Hematopoietic multipotent progenitor cell treated with erythropoietin and hydrocortisone succinate and interleukin-3 and kit ligand, for 17 days (in vitro differentiated cells): Measurements from ENCODE around the gene TFDP1.
A peak's percentile ranks its signal among the peaks of the same experiment; 100 is the strongest.
"Not testable (repeated sequence)": the region's sequence is repeated elsewhere in the genome, so short reads cannot be mapped to it uniquely, and the experiment has no call there.

Experiments used
- DNase-seq: peaks from one replicate; pipeline ENCODE4 v3.0.0-alpha.2; 2015; ENCODE audit warnings: low spot score

The TFDP1 gene

DNA sequence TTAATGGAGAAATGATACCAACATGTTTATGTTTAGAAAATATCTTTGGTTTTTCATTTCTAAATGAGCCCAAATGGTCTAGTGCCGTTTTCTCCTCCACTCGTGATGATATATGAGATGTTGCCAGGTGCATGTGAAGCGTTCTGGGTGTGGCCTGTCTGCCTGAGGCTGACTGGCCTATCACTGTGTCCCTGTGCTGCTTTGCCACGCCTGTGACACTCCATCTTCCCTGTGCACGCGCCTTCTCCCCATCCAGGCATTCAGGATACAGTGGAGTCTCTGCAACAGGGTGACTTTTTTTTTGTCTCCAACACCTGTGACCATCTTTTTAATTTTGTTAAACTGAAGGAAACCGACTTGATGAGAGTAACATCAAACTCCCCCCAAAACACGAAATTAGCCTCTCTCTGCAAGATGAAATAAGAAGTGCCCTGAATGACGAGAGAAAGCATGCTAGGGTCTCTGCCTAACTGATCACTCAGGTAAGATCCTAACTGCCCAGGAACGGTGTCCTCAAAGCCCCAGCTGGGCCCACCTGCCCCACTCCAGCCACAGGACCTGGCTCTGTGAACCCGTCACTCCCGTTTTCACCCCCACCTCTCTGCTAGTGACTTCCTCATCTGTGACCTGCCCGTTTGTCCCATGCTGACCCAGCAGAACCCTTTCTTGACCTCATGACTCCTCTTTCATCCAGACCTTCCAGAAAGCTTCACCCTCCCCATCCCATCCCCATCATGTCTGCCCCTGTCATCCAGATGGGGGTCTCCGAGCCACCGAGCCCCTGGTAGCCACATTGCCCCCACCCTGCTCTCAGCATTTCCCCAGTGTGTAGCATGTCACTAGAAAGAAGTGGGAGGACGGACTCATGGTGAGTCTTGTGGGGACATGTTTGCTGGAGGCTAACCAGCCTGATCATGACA is 33.2 kb upstream of the TFDP1 start:
- no peak for DNase-seq

DNA sequence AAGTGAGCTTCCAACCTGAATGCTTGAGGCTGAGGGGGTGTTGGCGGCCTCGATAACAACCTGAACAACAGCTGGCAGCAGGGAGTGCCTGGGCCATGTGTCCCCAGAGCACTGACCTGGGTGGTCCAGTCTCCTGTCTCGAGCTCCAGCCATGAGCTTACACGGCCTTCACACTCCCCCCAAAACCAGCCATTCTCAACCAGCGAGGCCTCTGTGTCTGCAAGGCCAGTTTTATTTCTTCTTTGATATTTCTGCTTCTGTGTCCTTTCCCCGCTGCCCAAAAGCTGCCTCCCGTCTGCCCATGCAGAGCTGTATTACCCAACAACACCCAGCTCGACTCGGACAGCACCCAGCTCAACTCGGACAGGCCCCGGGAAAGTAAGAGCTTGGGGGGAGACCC is 32.5 kb upstream of the TFDP1 start:
- no peak for DNase-seq

DNA sequence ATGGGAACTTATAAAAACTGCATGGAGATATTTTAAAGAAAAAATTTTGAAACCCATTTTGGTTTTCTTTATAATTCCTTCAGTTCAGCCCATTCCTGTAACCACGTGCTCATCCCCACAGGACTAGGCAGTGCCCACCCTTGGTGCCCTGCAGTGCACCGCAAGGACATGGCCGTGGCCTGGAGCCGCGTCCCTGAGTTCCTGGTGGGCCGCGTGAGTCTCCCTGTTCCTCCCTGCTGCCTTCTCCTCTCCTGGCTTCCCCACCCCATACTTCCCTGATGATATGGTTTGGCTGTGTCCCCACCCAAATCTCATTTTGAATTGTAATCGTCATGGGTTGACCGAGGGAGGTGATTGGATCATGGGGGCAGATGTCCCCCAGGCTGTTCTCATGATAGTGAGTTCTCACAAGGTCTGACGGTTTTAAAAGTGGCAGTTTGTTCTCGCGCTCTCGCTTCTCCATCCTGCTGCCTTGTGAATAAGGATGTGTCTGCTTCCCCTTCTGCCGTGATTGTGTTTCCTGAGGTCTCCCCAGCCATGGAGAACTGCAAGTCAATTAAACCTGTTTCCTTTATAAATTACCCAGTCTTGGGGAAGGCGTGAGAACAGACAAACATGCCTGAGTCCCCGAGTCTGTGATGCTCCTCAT is 31.6 kb upstream of the TFDP1 start:
- DNase-seq = no peak

DNA sequence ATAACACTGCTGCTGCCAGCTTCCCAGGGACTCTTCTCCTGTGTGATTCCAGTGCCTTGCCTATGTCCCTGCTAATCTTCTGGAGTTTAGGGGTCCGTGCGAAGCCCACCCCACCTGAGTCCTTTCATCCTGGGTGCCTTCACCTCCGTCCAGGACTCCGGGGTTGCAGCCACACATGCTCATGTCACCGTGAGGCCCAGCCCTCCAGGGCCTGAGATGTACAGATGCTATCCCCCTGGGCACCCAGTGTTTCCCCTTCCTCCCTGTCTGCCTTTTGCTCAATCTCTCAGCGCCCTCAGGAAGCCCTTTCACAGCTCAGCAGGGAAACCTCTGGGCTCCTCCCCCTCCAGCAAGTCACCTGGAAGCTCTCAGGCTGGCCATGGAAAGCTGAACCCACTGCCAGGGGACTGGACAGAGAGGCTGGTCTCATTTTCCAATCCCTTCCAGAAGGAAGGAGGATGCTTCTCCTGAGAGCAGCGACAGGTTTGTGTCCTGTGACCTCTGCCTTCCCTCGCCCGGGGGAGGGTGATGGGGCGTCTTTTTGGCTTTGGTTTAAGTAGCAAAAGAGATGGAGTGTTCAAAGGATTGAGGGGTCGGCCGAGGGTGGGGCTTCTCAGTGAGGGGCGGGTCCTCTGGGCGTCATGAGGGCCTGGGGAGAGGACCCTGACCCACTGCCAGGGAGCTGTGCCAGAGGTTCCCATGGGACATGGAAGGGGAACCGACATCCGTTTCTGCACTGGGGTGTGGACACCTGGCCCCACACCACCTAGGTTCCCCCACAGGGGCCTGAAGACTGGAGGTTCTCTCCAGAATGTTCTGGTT is 30.8 kb upstream of the TFDP1 start:
- no peak for DNase-seq

- DNase-seq = no peak
These were observed 30.2 kb upstream of the TFDP1 start for GRCh38 chr13:113554333-113554700.

- no peak for DNase-seq
These were observed 29.4 kb upstream of the TFDP1 start for GRCh38 chr13:113555141-113555540.

- no peak for DNase-seq
These were observed 27.5 kb upstream of the TFDP1 start for GRCh38 chr13:113557013-113557412.

DNA sequence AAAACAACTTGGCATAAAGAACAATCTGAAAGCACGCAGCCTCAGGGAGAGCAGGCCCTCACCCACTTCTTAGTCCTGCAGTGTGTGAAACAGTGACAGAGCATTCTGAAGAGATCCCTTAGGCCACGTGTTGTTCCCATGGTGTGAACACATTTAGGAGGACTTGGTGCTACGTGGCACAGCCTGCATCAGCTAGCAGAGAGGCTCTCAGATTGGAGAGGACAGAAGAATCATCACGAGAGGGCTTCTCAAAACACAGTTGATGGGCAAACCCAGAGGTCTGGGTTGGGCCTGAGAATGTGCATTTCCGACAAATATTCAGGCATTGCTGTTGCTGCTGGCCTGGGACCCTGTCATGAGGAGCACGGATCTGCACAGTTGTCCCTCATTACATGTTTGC is 26.1 kb upstream of the TFDP1 start:
- DNase-seq = no peak

- DNase-seq = no peak
These were observed 25.5 kb upstream of the TFDP1 start for GRCh38 chr13:113559061-113559460.

GRCh38 chr13:113559901-113560644 is 24.5 kb upstream of the TFDP1 start:
- no peak for DNase-seq

DNA sequence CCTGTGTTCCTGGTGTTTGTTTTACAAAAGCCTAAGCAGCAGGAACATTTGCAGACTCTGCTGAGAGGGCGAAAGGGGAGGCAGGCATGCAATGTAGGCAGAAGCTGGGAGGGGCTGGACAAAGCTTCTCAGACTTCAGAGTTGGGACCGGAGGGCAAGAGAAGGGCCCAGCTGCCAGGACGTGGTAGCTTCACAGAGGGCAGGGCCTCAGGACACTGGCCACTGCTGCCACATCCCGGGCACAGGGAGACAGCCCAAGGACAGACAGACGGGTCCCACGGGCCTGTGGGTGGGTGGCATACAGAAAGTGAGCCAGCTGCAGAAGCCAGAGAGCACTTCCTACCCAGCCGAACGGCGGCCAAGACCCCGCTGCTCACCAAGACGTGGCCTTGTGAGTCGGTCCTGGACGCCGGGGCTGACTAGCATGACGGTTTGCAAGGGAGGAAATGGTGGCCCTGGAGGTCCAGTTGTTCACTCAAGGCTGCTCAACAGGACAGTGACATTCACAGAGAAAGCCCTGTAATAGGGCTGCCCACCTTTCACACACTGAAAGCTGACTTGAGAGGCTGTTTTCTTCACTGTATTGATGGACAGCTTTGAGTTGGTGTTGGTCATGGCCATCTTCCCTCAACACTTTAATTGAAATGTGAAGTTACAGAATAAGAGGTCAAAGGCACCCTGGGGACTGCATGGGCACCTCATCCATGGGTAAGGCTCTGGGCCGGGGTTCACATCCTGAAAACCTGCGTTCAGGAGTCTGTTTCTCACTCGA is 23.7 kb upstream of the TFDP1 start:
- no peak for DNase-seq

DNA sequence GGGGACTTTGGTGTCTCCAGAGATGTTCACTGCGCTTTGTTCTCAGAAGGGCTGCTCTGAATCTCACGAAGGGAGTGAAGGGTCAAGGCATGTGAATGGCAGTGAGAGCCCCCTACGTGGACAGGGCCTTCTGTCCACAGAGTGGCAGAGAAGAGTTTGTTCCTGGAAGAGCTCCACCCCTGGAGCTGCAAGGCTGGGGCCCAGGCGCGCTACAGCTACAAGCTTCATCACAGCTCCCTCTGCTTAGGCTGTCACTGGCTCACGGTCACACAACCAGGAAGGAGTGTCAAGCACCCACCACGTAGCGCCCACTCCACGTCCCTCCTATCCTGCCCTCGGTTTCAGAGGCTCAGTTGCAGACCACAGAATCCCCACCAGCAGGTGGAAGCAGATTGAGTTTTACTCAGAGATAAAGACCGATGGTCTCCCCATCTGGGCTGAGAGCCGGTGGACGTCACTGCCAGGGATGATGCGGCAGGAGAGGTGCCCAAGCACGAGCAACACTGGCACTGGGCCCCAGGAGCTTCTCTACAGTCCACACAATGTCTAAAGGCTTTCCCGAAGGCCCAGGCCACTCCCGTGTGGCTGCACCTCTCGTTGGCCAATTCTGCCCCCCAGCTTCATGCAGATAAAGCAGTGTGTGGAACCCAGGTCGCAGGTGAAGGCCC is 23.0 kb upstream of the TFDP1 start:
- DNase-seq = no peak

DNA sequence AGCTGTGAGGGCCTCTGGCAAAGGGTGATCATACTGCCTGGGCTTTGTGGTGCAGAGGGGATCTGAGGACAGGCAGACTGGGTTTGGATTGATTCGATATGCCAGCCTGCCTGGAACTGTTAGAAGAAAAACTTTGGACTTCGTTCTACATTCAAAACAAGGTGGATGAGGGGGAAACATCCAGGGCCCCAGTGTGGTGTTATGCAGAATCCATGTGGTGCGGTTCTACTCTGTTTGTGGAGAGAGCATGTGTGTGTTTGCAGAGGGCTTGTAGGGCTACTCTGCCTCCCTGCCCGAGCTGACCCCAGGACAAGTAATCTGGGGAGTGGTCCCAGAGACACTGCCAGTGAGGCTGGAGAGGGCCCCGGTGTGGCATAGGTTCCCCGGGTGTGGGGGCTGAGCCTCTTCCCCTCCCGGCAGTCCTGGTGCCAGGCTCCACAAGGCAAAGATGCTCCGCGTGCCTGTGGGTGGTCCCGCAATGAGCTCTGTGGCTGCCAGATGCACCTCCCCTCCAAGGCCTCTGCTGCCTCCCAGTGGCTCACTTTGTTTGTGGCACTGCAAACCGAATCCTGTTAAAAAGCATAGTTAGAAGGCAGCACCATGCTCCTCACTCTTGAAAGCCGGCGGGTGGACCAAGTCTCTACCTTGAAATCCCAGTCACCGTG is 22.3 kb upstream of the TFDP1 start:
- peak; percentile 35 for DNase-seq

DNA sequence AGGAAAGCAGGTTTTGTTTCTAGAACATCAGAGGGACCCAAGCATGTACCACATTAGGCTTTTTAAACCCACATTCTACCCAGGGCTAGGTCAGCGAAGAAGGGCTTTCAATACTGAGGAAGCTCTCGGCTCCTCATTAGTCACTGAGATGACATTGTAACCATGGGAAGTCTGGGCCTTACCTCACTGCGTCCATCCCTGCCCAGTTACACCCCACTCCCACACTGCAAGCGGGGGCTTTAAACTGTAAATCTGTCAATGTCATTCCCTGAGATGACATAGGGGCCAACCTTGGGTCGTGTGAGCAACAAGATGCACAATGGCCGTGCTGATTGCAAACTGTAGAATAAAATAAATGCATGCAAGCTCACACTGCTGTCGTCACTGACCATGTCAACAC is 21.7 kb upstream of the TFDP1 start:
- no peak for DNase-seq

- not testable (repeated sequence) for DNase-seq
These were observed 21.0 kb upstream of the TFDP1 start for GRCh38 chr13:113563511-113563910.

- no peak for DNase-seq
These were observed 20.1 kb upstream of the TFDP1 start for GRCh38 chr13:113564331-113565023.

DNA sequence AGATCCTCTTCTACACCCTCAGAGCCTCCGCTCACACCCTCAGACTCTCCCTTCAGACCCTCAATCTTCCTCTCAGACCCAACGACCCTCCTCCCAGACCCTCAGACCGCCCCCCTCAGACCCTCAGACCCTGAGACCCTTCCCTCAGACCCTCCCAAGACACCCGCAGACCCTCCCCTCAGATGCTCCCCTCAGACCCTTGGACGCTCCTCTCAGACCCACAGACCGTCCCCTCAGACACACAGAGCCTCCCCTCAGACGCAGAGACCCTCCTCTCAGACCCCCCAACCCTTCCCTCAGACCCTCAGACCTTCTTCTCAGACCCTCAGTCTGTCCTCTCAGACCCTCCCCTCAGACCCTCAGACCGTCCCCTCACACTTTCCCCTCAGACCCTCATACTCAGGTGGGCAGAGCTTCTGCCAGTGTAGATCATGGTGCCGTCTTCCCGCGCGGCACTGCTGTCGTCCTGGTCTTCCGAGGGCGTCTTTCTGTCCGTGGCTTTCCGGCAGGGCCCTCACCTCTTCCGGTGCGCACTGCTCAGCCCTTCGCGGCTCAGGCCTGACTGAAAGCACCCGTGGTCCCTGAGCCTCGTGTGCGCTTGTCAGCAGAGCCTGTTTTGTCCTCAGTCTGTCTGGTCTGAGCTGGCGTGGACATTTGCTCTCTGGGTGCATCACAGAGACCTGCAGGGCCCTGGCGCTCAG is 18.9 kb upstream of the TFDP1 start:
- no peak for DNase-seq

- no peak for DNase-seq
These were observed 18.4 kb upstream of the TFDP1 start for GRCh38 chr13:113566227-113566561.

DNA sequence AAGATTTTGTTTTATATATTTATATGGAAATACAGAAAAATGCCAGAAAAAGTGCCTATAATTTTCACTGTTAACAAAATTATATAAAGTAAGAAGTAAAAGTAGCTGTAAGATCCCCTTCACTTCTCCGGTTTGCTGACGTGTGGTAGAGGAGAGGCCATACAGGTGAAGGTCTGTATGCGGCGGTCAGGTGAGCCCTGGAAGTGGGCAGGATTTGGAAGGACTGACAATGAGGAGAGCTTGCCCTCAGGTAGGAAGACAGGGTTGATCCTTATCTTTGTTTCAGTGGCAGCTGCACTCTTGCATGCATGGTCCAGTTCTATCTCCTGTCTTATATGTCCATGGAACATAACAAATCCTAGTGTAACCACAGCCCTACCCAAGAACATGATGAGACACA is 16.9 kb upstream of the TFDP1 start:
- no peak for DNase-seq
